Activated naive CD4-positive, alpha-beta T cell treated with anti-CD3 and anti-CD28 coated beads, Interleukin-2, amount 50 U/mL, for 24 hours (primary cell): Measurements from ENCODE around the gene CCNY.

ENCODE experiments used
- H3K27ac Mint-ChIP-seq: one replicate; pipeline ENCODE4 v1.8.0; 2021; ENCODE audit warnings: mild to moderate bottlenecking, mixed read lengths
- H3K27me3 Mint-ChIP-seq: one replicate; pipeline ENCODE4 v1.8.0; 2021; ENCODE audit warnings: mixed read lengths
- H3K36me3 Mint-ChIP-seq: one replicate; pipeline ENCODE4 v1.8.0; 2021; ENCODE audit warnings: mixed read lengths
- H3K4me1 Mint-ChIP-seq: one replicate; pipeline ENCODE4 v1.8.0; 2021; ENCODE audit warnings: mixed read lengths
- H3K4me3 Mint-ChIP-seq: one replicate; pipeline ENCODE4 v1.8.0; 2021; ENCODE audit warnings: mild to moderate bottlenecking, mixed read lengths
- H3K9me3 Mint-ChIP-seq: one replicate; pipeline ENCODE4 v1.8.0; 2021; ENCODE audit warnings: mixed read lengths

CCNY gene

DNA sequence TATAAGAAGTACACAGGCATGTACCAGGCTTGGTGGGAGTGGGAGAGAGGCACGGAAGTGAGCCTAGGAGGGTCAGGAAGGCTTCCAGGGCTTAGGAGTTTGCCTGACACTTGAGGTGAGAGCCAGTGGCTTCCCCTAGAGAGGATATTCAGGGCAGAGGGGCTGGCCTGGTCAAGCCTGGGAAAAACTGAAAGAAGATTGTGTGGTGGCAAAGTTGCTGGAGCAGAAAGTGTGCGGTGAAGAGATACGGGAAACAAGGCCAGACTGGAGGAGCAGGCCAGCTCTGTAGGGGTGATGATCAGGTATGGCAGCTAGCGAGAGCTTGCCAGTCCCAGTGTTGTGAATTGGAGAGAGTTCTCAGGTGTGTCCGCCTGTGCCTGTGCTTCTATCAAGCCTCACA lies 129.9 kb downstream of the CCNY start:
- Mint-ChIP-seq H3K4me3 (no peak overlapping the region), H3K36me3 (no peaks in the 10 kb centered on the region), H3K27me3 (no peaks in the 10 kb centered on the region), H3K27ac (no peak overlapping the region), H3K4me1 (peaks cover 45% of the 10 kb centered on the region), H3K9me3 (no peaks in the 10 kb centered on the region)

DNA sequence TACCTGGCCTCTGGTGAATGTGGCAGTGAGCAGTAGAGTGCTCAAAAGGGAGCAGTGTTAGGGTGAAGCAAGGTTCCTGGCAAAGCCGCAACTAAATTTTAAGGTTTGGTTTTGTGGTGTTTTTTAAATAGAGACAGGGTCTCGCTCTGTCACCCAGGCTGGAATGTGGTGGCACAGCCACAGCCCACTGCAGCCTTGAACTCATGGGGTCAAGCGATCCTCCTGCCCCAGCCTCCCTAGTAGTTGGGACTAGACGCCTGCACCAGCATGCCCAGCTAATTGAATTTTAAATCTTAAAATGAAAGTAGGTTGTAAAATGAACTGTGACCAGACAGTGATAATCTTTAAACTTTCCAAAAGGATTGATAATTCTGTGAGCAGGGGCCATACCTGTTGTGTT lies 130.4 kb downstream of the CCNY start:
- Mint-ChIP-seq H3K4me3 (no peak overlapping the region), H3K36me3 (no peaks in the 10 kb centered on the region), H3K27ac (no peak overlapping the region), H3K4me1 (peaks cover 47% of the 10 kb centered on the region), H3K27me3 (no peaks in the 10 kb centered on the region), H3K9me3 (no peaks in the 10 kb centered on the region)

DNA sequence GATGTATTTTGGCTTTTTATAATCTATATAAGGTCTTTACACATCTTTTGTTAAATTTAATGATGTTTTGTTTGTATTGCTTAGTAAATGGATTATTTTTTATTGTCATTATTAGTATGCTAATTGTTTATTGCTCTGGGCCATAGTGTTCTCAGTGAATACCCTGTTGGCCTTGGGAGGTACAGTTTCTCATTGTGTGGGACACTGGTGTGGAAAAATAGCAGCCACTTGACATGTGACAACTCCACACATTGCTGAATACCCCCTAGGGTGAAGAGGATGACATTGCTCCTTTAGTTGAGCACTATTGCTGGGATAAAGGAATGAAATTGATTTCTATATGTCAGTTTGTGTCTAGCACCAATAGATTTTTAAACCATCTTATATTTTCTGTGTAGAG lies 130.9 kb downstream of the CCNY start:
- Mint-ChIP-seq H3K27ac (no peak overlapping the region), H3K36me3 (no peaks in the 10 kb centered on the region), H3K27me3 (no peaks in the 10 kb centered on the region), H3K4me3 (no peak overlapping the region), H3K9me3 (no peaks in the 10 kb centered on the region), H3K4me1 (peaks cover 47% of the 10 kb centered on the region)

DNA sequence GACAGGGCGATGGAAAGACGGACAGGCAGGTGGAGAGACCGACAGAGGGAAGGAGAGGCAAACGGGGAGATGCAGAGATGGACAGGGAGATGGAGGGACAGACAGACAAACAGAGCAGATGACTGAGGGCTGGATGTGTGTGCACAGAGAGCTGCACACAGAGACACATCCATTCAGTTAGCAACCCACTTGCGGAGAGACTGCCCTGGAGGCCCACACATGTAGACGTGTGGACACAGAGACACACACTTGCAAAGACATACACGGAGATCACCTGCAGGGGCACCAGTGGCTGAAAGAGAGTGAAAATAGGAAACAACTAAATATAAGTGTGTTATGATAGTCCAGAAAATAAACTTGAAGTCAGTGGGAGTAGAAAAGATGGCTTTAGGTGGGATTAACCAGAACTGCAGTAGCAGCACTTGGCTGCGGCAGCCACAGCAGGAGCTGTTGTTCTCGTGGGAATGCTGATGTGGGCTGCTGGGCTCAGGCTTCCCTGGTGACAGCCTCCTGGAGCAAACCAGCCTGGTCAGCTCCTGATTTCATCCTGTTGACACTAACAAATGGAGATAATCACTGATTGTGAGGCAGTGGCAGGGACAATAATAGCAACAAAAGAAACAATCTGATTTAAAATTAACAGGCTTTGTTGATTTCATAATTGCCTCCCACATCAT lies 134.1 kb downstream of the CCNY start:
- Mint-ChIP-seq H3K36me3 (peaks cover 2% of the 10 kb centered on the region), H3K4me3 (no peak overlapping the region), H3K27ac (no peak overlapping the region), H3K4me1 (peaks cover 58% of the 10 kb centered on the region), H3K9me3 (no peaks in the 10 kb centered on the region), H3K27me3 (no peaks in the 10 kb centered on the region)

DNA sequence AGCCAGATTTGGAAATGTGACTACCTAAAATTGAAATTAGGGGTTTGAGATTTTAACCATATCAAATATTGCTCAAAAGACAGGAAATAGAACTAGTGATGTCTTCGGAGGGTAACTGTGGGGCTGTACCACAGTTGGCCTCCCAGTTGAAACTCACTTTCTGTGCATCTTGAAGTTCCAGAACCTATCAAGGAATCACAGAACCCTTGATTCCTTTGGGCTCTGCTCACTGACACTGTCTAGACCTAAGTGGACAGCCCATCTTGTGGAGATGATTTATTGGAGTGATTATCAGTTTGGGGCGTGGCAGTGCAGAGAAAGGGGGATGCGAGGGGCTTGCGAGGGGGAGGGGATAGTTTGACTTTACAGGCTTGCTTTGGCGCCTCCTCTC lies 134.6 kb downstream of the CCNY start:
- H3K9me3 Mint-ChIP-seq, result no peaks in the 10 kb centered on the region
- H3K27me3 Mint-ChIP-seq, result no peaks in the 10 kb centered on the region
- H3K4me3 Mint-ChIP-seq, result no peak overlapping the region
- peaks cover 58% of the 10 kb centered on the region for H3K4me1 Mint-ChIP-seq
- no peak overlapping the region for H3K27ac Mint-ChIP-seq
- H3K36me3 Mint-ChIP-seq, result peaks cover 2% of the 10 kb centered on the region

DNA sequence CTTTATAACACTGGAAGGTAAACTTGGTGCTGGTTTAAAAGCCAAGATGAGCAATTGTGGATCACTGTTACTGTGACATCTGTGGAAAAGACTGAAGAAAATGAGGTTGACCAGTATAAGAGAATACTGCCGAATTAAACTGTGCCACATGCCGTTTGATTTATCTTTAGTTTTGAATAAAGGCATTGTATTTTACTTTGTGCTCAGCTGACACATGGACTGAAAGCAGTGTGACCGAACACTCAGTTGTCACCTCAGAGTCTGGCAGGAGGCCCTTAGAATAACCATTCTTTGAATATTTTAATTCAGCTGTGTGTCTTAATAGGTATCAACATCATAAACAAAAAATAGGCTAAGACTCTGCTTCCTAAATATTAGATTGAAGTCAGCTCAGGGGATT lies 135.1 kb downstream of the CCNY start:
- Mint-ChIP-seq H3K27me3 (no peaks in the 10 kb centered on the region), H3K9me3 (no peaks in the 10 kb centered on the region), H3K4me3 (no peak overlapping the region), H3K4me1 (peaks cover 58% of the 10 kb centered on the region), H3K36me3 (peaks cover 2% of the 10 kb centered on the region), H3K27ac (no peak overlapping the region)

DNA sequence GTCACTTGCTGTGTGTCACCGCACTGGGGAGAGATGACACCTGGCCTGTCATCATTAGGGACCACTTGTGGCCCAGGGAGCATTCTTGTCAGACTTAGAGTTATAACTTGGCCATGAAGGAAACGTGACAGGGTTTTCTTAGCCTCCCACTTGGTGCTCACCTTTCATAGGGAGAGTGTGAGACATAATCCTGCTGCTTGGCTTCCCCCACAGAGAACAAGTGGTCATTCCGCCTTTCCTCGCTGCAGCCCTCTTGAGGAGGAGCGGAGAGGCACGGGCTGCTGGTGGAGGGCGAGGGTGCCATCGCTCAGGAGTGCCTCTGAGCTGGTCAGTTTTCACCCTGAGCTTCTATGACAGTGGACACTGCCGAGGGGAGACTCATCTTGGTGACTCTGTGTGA lies 143.8 kb downstream of the CCNY start:
- H3K4me3 Mint-ChIP-seq, result no peak overlapping the region
- H3K27ac Mint-ChIP-seq, result no peak overlapping the region
- peaks cover 7% of the 10 kb centered on the region for H3K36me3 Mint-ChIP-seq
- no peaks in the 10 kb centered on the region for H3K27me3 Mint-ChIP-seq
- H3K4me1 Mint-ChIP-seq, result peaks cover 44% of the 10 kb centered on the region
- no peaks in the 10 kb centered on the region for H3K9me3 Mint-ChIP-seq

DNA sequence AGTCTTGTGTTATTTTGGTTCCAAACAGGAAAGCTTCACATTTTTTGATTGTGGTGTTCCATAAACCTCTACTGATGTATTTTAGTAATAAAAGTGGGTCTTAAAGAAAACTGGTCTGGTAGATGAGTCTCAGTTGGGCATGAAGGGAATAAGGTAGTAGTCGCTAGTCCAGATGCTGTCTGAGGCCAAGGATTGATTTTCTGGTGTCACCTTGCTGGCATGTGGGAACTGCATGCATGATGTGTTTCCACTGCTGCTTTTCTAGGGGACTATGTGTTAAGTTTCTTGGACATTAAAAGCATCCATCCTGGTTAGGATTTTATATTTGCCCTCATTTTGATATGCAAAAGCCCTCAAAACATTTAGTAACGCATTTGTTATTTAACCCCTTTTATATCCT lies 145.1 kb downstream of the CCNY start:
- no peaks in the 10 kb centered on the region for H3K27me3 Mint-ChIP-seq

DNA sequence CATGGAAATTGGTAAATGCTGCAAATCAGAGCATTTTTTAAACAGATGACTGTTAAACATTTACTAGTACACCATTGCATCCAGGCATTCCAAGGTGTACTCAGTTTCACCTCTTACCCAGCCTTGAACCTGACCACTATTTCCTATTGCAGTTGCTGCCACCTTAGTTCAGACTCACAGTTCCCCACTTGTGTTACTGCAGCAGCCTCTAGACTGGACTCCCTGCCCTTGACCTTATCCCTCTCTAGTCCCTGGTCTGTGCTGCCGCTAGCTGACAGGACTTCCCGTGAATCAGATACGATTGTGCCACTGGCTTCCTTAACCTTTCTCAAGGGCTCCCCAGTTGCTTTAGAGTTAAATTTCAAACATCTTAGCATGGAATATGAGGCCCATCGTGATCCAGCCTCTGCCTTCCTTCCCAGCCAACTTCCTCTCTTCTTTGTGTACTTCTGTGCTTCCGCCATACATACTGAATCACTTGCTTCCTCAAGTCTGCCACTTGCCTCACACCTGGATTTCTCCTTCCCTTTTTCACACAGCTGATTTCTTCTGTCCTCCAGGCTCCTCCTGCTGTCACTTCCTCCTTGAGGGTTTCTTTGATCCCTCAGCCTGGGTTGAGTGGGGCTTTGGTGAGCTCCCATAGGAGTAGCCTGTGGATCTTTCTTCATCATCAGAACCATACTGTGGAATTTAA lies 150.1 kb downstream of the CCNY start:
- H3K4me3 Mint-ChIP-seq, result no peak overlapping the region
- no peaks in the 10 kb centered on the region for H3K27me3 Mint-ChIP-seq
- H3K9me3 Mint-ChIP-seq, result no peaks in the 10 kb centered on the region
- peaks cover 68% of the 10 kb centered on the region for H3K4me1 Mint-ChIP-seq
- peaks cover 16% of the 10 kb centered on the region for H3K36me3 Mint-ChIP-seq
- no peak overlapping the region for H3K27ac Mint-ChIP-seq

More for the DNA sequence above, 145.1 kb downstream of the CCNY start:
- Mint-ChIP-seq H3K36me3 (peaks cover 11% of the 10 kb centered on the region), H3K4me1 (peaks cover 52% of the 10 kb centered on the region), H3K9me3 (no peaks in the 10 kb centered on the region), H3K27ac (no peak overlapping the region), H3K4me3 (no peak overlapping the region)

DNA sequence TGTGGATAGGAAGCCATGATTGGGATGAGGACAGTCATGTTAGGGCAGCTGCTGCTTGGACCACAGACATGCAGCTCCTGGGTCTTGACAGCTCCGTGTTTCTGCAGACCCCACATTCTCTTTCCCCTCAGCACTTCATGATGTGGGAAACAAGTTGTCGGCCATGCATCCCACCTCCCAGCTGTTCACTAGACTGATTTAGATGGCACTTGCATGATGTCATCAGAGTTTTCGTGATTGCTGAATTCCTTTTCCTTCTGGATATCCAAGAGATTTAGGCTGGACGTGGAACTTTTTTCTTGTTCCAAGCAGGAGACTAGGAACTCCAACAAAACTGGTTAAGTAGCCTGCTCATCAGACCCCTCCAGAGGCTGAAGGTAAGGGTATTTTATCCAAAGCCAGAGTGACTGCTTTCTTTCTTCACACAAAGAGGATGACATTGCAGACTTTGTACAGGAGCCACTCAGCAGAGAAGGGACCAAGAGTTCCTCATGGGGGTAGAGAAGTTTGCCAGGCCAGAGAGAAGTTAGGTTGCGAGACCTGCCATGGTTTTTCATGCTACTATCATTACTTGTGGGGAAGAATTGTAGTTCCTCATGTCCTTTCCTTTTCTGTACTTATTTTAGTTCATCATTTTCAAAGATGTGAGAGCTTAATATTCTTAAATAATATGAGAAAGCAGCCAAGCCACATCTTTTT lies 151.2 kb downstream of the CCNY start:
- no peaks in the 10 kb centered on the region for H3K27me3 Mint-ChIP-seq
- no peak overlapping the region for H3K27ac Mint-ChIP-seq
- H3K9me3 Mint-ChIP-seq, result no peaks in the 10 kb centered on the region
- peaks cover 20% of the 10 kb centered on the region for H3K36me3 Mint-ChIP-seq
- H3K4me3 Mint-ChIP-seq, result no peak overlapping the region
- H3K4me1 Mint-ChIP-seq, result peaks cover 66% of the 10 kb centered on the region

DNA sequence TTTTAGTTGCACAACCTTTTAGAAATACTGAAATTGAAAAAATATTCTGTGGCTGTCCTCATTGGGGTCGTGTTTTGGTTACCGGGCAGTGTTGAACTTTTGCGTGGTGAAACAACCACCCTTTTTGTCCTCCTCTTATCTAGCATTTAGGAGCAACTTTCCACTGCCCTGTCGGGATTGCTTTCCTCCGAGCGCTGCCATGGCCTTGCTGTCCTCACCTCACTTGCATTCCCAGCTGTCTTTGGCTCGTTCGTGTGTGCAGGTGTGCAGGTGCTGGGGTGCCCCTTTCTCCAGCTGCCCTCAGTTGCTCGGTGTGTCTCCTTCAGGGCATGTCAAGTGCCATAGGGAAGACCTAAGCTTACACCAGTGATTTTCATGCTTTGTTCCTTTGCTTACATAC lies 151.9 kb downstream of the CCNY start:
- Mint-ChIP-seq H3K4me1 (peaks cover 69% of the 10 kb centered on the region), H3K9me3 (no peaks in the 10 kb centered on the region), H3K4me3 (no peak overlapping the region), H3K27ac (no peak overlapping the region), H3K27me3 (no peaks in the 10 kb centered on the region), H3K36me3 (peaks cover 19% of the 10 kb centered on the region)

DNA sequence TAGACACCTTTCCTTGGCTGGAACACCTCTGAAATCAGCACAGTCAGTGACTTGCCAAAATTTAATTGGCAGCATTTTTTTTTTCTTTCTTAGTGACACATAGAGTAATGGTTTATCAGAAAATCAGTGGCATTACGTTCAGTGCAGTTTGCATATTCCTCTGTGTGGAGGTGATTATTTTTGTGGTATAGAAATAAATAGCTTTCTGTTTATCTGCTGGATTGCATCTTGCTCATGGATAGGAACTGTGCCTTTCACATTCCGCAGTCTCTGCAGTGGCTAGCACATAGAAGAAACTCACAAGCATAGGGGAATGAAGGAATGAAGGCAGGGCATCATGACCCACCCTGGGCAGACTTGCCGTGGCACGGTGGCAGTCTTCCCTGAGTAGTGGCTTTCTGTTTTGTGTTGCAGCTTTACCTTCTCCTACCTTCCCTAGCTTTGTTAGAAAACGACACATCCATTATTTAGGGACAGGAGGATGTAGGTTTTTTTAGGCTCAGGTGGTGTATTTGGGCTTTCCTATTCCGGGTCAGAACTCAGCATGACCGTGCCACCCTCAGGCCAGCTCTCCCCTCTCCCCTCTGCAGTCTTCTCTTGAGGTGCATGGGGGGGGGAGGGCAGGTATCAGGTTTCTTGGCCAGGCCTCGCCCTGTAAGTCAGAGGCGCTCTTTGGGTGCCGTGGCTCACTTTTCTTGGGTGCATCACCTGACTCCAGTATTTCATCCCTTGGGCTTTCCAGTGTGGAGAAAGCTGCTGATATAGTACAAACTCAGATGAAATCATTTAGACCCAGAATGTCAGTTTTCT lies 156.3 kb downstream of the CCNY start:
- H3K36me3 Mint-ChIP-seq, result peaks cover 5% of the 10 kb centered on the region
- no peaks in the 10 kb centered on the region for H3K9me3 Mint-ChIP-seq
- H3K27me3 Mint-ChIP-seq, result no peaks in the 10 kb centered on the region
- H3K27ac Mint-ChIP-seq, result peak overlapping the region; percentile 38
- peaks cover 72% of the 10 kb centered on the region for H3K4me1 Mint-ChIP-seq
- no peak overlapping the region for H3K4me3 Mint-ChIP-seq

DNA sequence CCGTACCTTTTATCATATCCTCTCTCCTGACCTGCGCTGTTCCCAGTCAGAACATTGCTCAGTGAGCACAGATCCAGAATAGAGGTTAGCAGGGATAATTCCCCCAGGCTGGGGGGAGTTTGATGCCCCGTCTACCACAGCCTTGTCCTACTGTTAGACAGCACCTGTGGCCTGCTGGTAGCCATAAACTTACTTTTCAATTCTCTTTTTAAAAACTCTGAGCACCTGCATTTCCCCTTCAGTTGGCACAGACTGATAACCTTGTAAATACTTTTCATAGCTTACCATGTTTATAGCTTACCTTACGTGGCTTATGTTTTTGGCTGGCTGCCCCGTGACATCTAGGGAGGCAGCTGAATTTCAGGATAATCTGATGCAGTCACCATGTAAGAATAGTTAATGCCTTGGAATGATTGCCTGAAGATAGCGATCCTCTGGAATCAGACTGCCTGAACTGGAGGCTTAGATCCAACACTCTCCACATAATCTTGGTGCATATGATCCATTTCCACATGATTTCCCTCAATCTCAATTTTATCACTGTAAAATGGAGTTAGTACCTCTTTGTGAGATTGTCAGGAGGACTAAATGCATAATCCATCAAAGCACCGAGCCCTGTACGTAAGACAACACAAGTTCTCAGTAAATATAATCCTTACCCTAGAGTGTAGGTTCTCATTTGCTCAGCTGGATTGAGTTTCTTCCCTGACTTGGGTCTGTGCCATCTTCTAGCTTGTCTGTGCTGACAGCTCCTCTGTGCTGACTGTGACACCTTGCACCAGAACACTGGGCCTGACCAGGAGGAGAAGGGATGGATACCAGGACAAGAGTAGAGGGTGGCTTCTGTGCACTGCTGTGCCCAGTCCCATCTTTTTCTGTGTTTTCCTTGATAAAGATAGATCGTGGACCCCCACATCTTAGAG lies 157.1 kb downstream of the CCNY start:
- peaks cover 5% of the 10 kb centered on the region for H3K36me3 Mint-ChIP-seq
- H3K27ac Mint-ChIP-seq, result peak overlapping the region; percentile 8
- peaks cover 69% of the 10 kb centered on the region for H3K4me1 Mint-ChIP-seq
- no peak overlapping the region for H3K4me3 Mint-ChIP-seq
- H3K27me3 Mint-ChIP-seq, result no peaks in the 10 kb centered on the region
- no peaks in the 10 kb centered on the region for H3K9me3 Mint-ChIP-seq

DNA sequence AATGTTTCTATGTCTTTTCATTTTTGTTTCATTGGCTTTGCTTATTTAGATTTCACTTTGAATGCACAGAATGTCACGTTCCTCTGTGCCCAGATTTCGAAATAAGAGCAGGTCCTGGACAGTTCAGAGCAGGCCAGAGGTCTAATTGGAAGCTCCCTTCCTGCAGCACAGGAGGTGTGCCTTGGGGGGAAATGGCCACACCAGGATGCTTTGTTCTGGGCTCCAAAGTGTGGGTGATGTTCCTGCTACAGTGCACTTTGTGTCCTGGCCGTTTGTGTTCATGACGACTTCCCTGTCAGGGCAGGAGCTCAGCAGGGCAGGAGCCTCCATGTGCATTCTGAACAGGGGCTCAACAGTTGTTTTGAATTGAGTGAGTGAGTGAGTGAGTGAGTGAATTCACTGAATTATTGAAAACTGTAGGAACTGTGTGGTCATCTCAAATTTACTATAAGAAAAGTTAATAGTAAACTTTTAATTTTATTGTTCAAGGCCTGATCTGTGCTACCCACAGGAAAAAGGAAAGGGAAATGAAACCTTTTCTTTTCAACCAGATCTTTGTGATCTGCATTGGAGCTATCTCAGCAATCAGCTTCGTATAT lies 159.3 kb downstream of the CCNY start:
- no peak overlapping the region for H3K4me3 Mint-ChIP-seq
- no peak overlapping the region for H3K27ac Mint-ChIP-seq
- no peaks in the 10 kb centered on the region for H3K27me3 Mint-ChIP-seq
- H3K4me1 Mint-ChIP-seq, result peaks cover 72% of the 10 kb centered on the region
- H3K36me3 Mint-ChIP-seq, result peaks cover 7% of the 10 kb centered on the region
- no peaks in the 10 kb centered on the region for H3K9me3 Mint-ChIP-seq
